OCI-M1 (cell line): ENCODE results near the gene AP1M1.
"Not testable (repeated sequence)": the region's sequence is repeated elsewhere in the genome, so short reads cannot be mapped to it uniquely, and the experiment has no call there.

Source experiments
- DNase-seq: peaks from one replicate; lab custom pipeline; 2025; lab: John Stamatoyannopoulos, UW

AP1M1 gene

GRCh38 chr19:16197622-16198369 is at the start of gene AP1M1:
Gene AP1M1 (plus strand): TSS chr19:16197911. CDS start chr19:16198027, 116 bp downstream.
- peak; percentile 97 for DNase-seq

GRCh38 chr19:16148443-16149229 is 49.1 kb upstream of the AP1M1 start:
- DNase-seq, result no peak

GRCh38 chr19:16153582-16154336 is 44.0 kb upstream of the AP1M1 start:
- peak; percentile 49 for DNase-seq

GRCh38 chr19:16154557-16154956 is 43.2 kb upstream of the AP1M1 start:
- no peak for DNase-seq

GRCh38 chr19:16155128-16155527 is 42.6 kb upstream of the AP1M1 start:
- no peak for DNase-seq

- no peak for DNase-seq
These were observed 40.8 kb upstream of the AP1M1 start for GRCh38 chr19:16156904-16157303.

- no peak for DNase-seq
These were observed 40.1 kb upstream of the AP1M1 start for GRCh38 chr19:16157601-16158000.

- DNase-seq, result no peak
These were observed 38.1 kb upstream of the AP1M1 start for GRCh38 chr19:16159655-16160054.

GRCh38 chr19:16160445-16160942 is 37.2 kb upstream of the AP1M1 start:
- DNase-seq, result no peak

GRCh38 chr19:16160943-16161560 is 36.7 kb upstream of the AP1M1 start:
- no peak for DNase-seq

- DNase-seq, result no peak
These were observed 35.9 kb upstream of the AP1M1 start for GRCh38 chr19:16161840-16162239.

- DNase-seq, result no peak
These were observed 33.4 kb upstream of the AP1M1 start for GRCh38 chr19:16164222-16164890.

GRCh38 chr19:16166417-16166816 is 31.3 kb upstream of the AP1M1 start:
- no peak for DNase-seq

- no peak for DNase-seq
These were observed 30.7 kb upstream of the AP1M1 start for GRCh38 chr19:16167055-16167454.

GRCh38 chr19:16168465-16169081 is 29.1 kb upstream of the AP1M1 start:
- DNase-seq, result peak; percentile 71

GRCh38 chr19:16170134-16170533 is 27.6 kb upstream of the AP1M1 start:
- no peak for DNase-seq

GRCh38 chr19:16175954-16176353 is 21.8 kb upstream of the AP1M1 start:
- no peak for DNase-seq

- DNase-seq, result not testable (repeated sequence)
These were observed 18.8 kb upstream of the AP1M1 start for GRCh38 chr19:16178866-16179265.

- DNase-seq, result no peak
These were observed 17.1 kb upstream of the AP1M1 start for GRCh38 chr19:16180611-16181010.

- DNase-seq, result no peak
These were observed 13.0 kb upstream of the AP1M1 start for GRCh38 chr19:16184665-16185122.
